Spleen (tissue), 7 donors: ENCODE data around the gene PPIA.

Source experiments
- POLR2A ChIP-seq, 3 donors: fragments of 450-650 bp; IDR thresholded peaks; one replicate each; pipeline ENCODE4 v1.5.1; 2017; ENCODE audit warnings: antibody characterized with exemption in 3 of 3, mild to moderate bottlenecking in 1 of 3
- POLR2AphosphoS5 ChIP-seq, 3 donors: sonication (generic); formaldehyde crosslinking; IDR thresholded peaks; one replicate each; pipeline ENCODE4 v1.5.1; 2017; ENCODE audit warnings: antibody characterized with exemption in 3 of 3
- TF ChIP-seq, protein P1 (sequence below), 11 experiments: fragments of 200-600 bp in 7 of 11; fragments of 450-650 bp in 4 of 11; sonication (generic) in 4 of 11; IDR thresholded peaks in 8 of 11; conservative IDR thresholded peaks in 3 of 11; 1 replicate in 7 of 11; 2 replicates in 4 of 11; pipeline versions ENCODE4 v1.4.0 to v1.8.0; 2016 to 2021; ENCODE audit warnings: antibody characterized with exemption in 11 of 11, inconsistent platforms in 4 of 11, mild to moderate bottlenecking in 1 of 11
- donor health status: DM: no; HTN: no; CAD: no; lungs with moderate emphysema.
- donor health status: DM: no; HTN: no; CAD: no.
- donor health status: DM: no; HTN: no; CAD: no.

DNA sequence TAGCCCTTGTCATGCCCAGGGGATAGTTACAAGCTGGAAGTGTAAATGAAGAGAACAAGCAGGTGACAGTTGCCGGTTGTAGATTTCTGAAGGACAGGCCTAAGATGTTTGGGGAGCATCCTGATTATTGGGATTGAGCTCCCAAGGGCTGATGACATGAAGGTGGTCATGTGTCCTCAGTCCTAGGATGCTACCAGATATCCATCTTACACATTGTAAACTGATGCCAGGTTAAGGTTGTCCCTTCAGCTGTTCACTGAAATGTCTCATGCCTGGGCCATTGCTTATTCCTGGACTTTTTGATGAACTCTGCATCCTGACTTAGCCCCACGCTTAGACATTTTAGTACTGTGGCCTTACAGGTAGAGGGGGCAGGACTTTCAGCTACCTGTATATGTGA lies 46.5 kb upstream of the PPIA start:
- TF ChIP-seq, protein P1, sequence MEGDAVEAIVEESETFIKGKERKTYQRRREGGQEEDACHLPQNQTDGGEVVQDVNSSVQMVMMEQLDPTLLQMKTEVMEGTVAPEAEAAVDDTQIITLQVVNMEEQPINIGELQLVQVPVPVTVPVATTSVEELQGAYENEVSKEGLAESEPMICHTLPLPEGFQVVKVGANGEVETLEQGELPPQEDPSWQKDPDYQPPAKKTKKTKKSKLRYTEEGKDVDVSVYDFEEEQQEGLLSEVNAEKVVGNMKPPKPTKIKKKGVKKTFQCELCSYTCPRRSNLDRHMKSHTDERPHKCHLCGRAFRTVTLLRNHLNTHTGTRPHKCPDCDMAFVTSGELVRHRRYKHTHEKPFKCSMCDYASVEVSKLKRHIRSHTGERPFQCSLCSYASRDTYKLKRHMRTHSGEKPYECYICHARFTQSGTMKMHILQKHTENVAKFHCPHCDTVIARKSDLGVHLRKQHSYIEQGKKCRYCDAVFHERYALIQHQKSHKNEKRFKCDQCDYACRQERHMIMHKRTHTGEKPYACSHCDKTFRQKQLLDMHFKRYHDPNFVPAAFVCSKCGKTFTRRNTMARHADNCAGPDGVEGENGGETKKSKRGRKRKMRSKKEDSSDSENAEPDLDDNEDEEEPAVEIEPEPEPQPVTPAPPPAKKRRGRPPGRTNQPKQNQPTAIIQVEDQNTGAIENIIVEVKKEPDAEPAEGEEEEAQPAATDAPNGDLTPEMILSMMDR (IDR thresholded peaks at IDR 0.05 in 8 of 11, conservative IDR thresholded peaks at IDR 0.05 in 3 of 11), result no peak
- no peak for TF ChIP-seq POLR2A (IDR thresholded peaks at IDR 0.05)
- no peak for TF ChIP-seq POLR2AphosphoS5 (IDR thresholded peaks at IDR 0.05)
